Stomach (tissue), 4 donors: ENCODE data around the gene SLAMF6.

Experiments used
- CTCF ChIP-seq, 7 experiments: fragments of 450-650 bp in 4 of 7; fragments of 200-600 bp in 3 of 7; sonication (generic) in 3 of 7; IDR thresholded peaks; one replicate each; pipeline ENCODE4 v1.5.1; 2016 to 2019; ENCODE audit warnings: antibody characterized with exemption in 7 of 7, control low read depth in 2 of 7, mild to moderate bottlenecking in 1 of 7
- EP300 ChIP-seq: sonication (generic); formaldehyde crosslinking; IDR thresholded peaks from one replicate; pipeline ENCODE4 v1.6.1; 2017; ENCODE audit warnings: antibody characterized with exemption
- POLR2A ChIP-seq, 4 donors: fragments of 450-650 bp; IDR thresholded peaks; one replicate each; pipeline ENCODE4 v1.6.1; 2016; ENCODE audit warnings: antibody characterized with exemption in 4 of 4, control low read depth in 2 of 4, mild to moderate bottlenecking in 1 of 4, moderate library complexity in 1 of 4
- POLR2AphosphoS5 ChIP-seq, 3 donors: sonication (generic); formaldehyde crosslinking; IDR thresholded peaks; one replicate each; pipeline ENCODE4 v1.6.1; 2016; ENCODE audit warnings: antibody characterized with exemption in 3 of 3

GRCh38 chr1:160465123-160465522 is 57.9 kb downstream of the SLAMF6 start:
- TF ChIP-seq CTCF (IDR thresholded peaks at IDR 0.05) (no peak), POLR2AphosphoS5 (IDR thresholded peaks at IDR 0.05) (no peak), POLR2A (IDR thresholded peaks at IDR 0.05) (no peak), EP300 (no peak)
